ENCODE data around the gene NDUFB5.
"Not testable (repeated sequence)": the region's sequence is repeated elsewhere in the genome, so short reads cannot be mapped to it uniquely, and the experiment has no call there.

The NDUFB5 gene

DNA sequence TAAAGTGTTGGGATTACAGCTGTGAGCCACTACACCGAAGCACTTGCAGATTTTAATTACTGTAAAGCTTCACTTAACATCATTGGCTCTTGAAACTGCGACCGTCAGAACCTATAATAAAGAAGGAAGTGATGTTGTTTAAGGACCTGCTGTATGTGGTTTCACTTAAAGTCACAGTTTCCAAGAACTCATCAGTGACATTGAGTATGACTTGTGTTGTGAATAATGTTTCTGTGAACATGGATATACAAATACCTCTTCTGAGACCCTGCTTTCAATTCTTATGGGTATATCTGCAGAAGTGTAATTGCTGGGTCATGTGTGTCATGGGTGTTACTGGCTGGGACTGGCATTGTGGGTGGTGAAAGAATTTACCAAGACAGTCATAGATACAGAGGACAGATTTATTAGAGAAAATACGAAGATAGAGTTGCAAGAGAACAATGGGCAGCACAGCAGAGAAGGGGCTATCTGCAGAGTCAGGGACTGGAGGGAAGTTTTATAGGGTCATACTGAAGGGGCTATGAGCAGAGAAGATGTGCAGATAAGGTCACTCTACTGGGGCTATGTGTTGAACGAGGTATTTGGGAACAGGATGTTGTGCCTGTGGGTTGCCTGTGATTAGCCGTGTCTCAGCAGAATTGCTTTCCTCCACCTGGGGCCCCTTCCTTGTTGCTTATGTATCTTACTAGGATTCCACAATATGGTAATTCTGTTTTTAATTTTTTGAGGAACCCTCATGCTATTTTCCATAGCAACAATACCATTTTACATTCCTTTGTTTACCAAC lies 4.5 kb downstream of the NDUFB5 start:
- Mint-ChIP-seq H3K36me3 (peaks cover 19 to 31% of the 10 kb centered on the region in 2 donors), H3K9me3 (no peaks in the 10 kb centered on the region), H3K4me3 (peak overlapping the region; percentile 70 to 75), H3K4me1 (peaks cover 41 to 74% of the 10 kb centered on the region in 2 donors), H3K27me3 (no peaks in the 10 kb centered on the region), H3K27ac (peak overlapping the region; percentile 94)
- peak; percentile 18 for DNase-seq
- ATAC-seq (replicated peaks): peak; percentile 80 to 81

DNA sequence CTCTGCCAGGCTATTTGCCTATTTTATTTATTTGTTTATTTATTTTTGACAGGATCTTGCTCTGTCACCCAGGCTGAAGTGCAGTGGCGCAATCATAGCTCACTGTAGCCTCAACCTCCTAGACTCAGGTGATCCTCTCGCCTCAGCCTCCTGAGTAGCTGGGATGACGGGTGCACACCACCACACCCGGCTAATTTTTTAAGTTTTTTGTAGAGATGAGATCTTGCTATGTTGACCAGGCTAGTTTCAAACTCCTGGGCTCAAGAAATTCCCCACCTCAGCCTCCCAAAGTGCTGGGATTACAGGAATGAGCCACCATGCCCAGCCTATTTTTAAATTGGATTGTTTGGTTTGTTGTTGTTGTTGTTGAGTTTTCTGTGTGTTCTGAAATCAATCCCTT lies 5.5 kb downstream of the NDUFB5 start:
- H3K9me3 Mint-ChIP-seq: no peaks in the 10 kb centered on the region
- peak overlapping the region; percentile 14 for H3K27ac Mint-ChIP-seq
- ATAC-seq (replicated peaks) (no peak), DNase-seq (no peak)
- H3K27me3 Mint-ChIP-seq: no peaks in the 10 kb centered on the region
- no peak overlapping the region for H3K4me3 Mint-ChIP-seq
- H3K36me3 Mint-ChIP-seq: peaks cover 16 to 28% of the 10 kb centered on the region in 2 donors
- H3K4me1 Mint-ChIP-seq: peaks cover 40 to 69% of the 10 kb centered on the region in 2 donors

DNA sequence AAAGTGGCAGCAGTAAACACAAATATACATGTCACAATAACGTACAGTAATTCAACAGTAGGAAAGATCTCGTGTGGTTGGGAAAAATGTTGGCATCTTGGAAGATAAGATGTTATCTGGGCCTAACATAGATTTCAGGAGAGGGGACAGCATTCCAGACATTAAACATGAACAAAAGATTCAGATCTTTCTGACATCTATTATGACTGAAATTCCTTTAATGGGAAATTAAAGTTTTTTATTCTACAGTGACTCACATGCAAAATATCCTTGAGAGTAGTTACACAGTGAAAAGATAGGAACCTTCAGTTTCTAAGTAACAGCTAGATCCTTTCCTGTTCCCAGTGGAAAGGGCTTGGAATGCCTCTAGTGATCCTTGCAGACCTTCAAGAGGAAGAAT lies 9.2 kb downstream of the NDUFB5 start:
- peaks cover 21 to 35% of the 10 kb centered on the region in 2 donors for H3K4me1 Mint-ChIP-seq
- peaks cover 19 to 34% of the 10 kb centered on the region in 2 donors for H3K36me3 Mint-ChIP-seq
- no peak for ATAC-seq (replicated peaks)
- no peak for DNase-seq
- no peaks in the 10 kb centered on the region for H3K9me3 Mint-ChIP-seq
- H3K27ac Mint-ChIP-seq: no peak overlapping the region
- no peaks in the 10 kb centered on the region for H3K27me3 Mint-ChIP-seq
- no peak overlapping the region for H3K4me3 Mint-ChIP-seq

GRCh38 chr3:179615458-179616173 lies 11.0 kb downstream of the NDUFB5 start:
- Mint-ChIP-seq H3K9me3 (no peaks in the 10 kb centered on the region), H3K4me3 (no peak overlapping the region), H3K27ac (no peak overlapping the region), H3K4me1 (peaks cover 12 to 19% of the 10 kb centered on the region in 2 donors), H3K36me3 (peaks cover 23 to 38% of the 10 kb centered on the region in 2 donors), H3K27me3 (no peaks in the 10 kb centered on the region)
- ATAC-seq (replicated peaks) (no peak), DNase-seq (no peak)

- DNase-seq: no peak
- H3K4me1 Mint-ChIP-seq: no peaks in the 10 kb centered on the region
- no peak overlapping the region for H3K4me3 Mint-ChIP-seq
- peaks cover 39 to 56% of the 10 kb centered on the region in 2 donors for H3K36me3 Mint-ChIP-seq
- H3K9me3 Mint-ChIP-seq: no peaks in the 10 kb centered on the region
- H3K27me3 Mint-ChIP-seq: no peaks in the 10 kb centered on the region
- no peak overlapping the region for H3K27ac Mint-ChIP-seq
- no peak for ATAC-seq (replicated peaks)
Observed at GRCh38 chr3:179622023-179622422, 17.4 kb downstream of the NDUFB5 start.

- H3K27me3 Mint-ChIP-seq: no peaks in the 10 kb centered on the region
- no peaks in the 10 kb centered on the region for H3K9me3 Mint-ChIP-seq
- no peaks in the 10 kb centered on the region for H3K4me1 Mint-ChIP-seq
- DNase-seq: no peak
- no peak overlapping the region for H3K27ac Mint-ChIP-seq
- no peak for ATAC-seq (replicated peaks)
- H3K36me3 Mint-ChIP-seq: peaks cover 33 to 52% of the 10 kb centered on the region in 2 donors
- H3K4me3 Mint-ChIP-seq: no peak overlapping the region
Observed at GRCh38 chr3:179624451-179624850, 19.9 kb downstream of the NDUFB5 start.

GRCh38 chr3:179630753-179631451 lies 26.3 kb downstream of the NDUFB5 start:
- no peak overlapping the region for H3K4me3 Mint-ChIP-seq
- ATAC-seq (replicated peaks) (peak; percentile 96 to 97), DNase-seq (no peak)
- H3K36me3 Mint-ChIP-seq: peaks cover 3 to 7% of the 10 kb centered on the region in 2 donors
- H3K9me3 Mint-ChIP-seq: no peaks in the 10 kb centered on the region
- H3K27ac Mint-ChIP-seq: no peak overlapping the region
- no peaks in the 10 kb centered on the region for H3K27me3 Mint-ChIP-seq
- no peaks in the 10 kb centered on the region for H3K4me1 Mint-ChIP-seq

DNA sequence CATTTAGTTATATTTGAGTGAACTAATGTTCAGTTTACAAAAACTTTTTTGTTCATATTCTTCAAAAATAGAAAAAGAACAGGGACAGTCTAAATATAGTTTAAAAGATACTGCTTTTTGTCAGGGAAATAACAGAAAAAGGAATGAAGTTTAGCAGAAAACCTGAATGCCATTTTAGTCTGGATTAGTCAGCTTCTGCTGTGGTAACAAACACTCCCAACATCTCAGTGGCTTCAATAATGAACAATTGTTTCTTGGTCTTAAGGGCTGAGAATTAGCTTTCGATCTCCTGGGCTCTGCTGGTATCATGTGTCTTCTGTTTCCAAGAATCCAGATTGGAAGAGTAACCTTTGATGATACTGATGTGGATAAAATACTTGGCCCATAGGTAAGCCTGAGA lies 35.9 kb downstream of the NDUFB5 start:
- no peak for DNase-seq
- ATAC-seq (replicated peaks): no peak
- Mint-ChIP-seq H3K36me3 (peaks cover 3% of the 10 kb centered on the region in 2 donors), H3K27ac (no peak overlapping the region), H3K9me3 (no peaks in the 10 kb centered on the region), H3K4me1 (peaks cover 0 to 8% of the 10 kb centered on the region in 2 donors), H3K27me3 (no peaks in the 10 kb centered on the region), H3K4me3 (no peak overlapping the region)

- H3K4me1 Mint-ChIP-seq: peaks cover 0 to 8% of the 10 kb centered on the region in 2 donors
- H3K36me3 Mint-ChIP-seq: peaks cover 3% of the 10 kb centered on the region in 2 donors
- ATAC-seq (replicated peaks) (no peak), DNase-seq (no peak)
- H3K27ac Mint-ChIP-seq: no peak overlapping the region
- H3K27me3 Mint-ChIP-seq: no peaks in the 10 kb centered on the region
- H3K9me3 Mint-ChIP-seq: no peaks in the 10 kb centered on the region
- H3K4me3 Mint-ChIP-seq: no peak overlapping the region
Observed at GRCh38 chr3:179642871-179643270, 38.3 kb downstream of the NDUFB5 start.

DNA sequence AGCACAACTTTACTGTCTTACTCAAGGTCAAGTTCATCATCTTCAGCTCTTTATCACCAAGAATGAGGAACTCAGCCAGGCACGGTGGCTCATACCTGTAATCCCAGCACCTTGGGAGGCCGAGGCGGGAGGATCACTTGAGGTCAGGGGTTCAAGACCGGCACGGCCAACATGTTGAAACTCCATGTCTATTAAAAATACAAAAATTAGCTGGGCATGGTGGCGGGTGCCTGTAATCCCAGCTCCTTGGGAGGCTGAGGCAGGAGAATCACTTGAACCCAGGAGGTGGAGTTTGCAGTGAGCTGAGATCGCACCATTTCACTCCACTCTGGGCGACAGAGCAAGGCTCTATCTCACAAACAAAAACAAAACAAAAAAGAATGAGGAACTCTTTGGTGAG lies 39.2 kb downstream of the NDUFB5 start:
- not testable (repeated sequence) for H3K36me3 Mint-ChIP-seq; ATAC-seq (replicated peaks); DNase-seq; H3K9me3 Mint-ChIP-seq; H3K4me3 Mint-ChIP-seq; H3K4me1 Mint-ChIP-seq; H3K27ac Mint-ChIP-seq; H3K27me3 Mint-ChIP-seq

GRCh38 chr3:179646177-179646576 lies 41.6 kb downstream of the NDUFB5 start:
- peaks cover 0 to 8% of the 10 kb centered on the region in 2 donors for H3K4me1 Mint-ChIP-seq

DNA sequence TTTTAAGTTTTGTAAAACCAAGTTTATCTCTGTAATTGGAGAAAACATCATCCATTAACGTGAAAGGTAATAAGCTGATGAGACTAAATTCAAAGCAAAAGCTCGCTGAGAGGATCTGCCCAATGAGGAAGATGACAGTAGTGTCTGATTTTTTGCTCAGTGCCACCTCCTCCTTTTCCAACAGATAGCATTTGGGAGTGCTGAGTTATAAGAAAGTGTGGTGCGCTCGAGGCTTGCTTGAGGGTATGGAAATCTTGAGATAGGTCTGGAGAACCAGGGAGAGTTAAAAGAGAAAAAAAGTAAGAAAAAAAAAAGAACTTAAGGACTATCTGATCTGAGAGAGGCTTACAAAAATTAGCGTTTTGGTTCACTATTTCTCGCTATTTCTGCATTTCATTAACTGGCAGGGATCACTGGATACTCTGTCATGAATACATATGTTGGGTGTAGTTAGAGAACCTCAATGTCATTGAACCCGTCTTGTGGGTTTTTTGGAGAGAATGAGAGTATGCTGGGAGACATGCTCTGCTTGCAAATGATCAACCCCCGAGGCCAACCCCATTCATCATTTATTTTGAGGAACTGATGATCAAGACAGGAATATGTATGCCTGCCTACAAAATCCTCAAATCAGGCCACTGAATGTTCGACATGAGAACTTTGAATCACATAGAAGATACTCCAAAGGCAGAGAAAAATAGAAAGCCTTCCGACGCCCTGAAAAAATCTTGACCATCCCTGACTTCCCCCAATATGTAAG lies 47.3 kb downstream of the NDUFB5 start:
- peak overlapping the region; percentile 75 to 89 for H3K4me3 Mint-ChIP-seq
- H3K27me3 Mint-ChIP-seq: no peaks in the 10 kb centered on the region
- H3K4me1 Mint-ChIP-seq: peaks cover 22 to 33% of the 10 kb centered on the region in 2 donors
- H3K27ac Mint-ChIP-seq: peak overlapping the region; percentile 77
- H3K9me3 Mint-ChIP-seq: peaks cover 0 to 2% of the 10 kb centered on the region in 2 donors
- DNase-seq (no peak), ATAC-seq (replicated peaks) (no peak)
- H3K36me3 Mint-ChIP-seq: peaks cover 8 to 10% of the 10 kb centered on the region in 2 donors

More at GRCh38 chr3:179646177-179646576, 41.6 kb downstream of the NDUFB5 start:
- no peaks in the 10 kb centered on the region for H3K27me3 Mint-ChIP-seq
- no peak overlapping the region for H3K27ac Mint-ChIP-seq
- no peak overlapping the region for H3K4me3 Mint-ChIP-seq
- DNase-seq (no peak), ATAC-seq (replicated peaks) (no peak)
- H3K36me3 Mint-ChIP-seq: no peaks in the 10 kb centered on the region
- H3K9me3 Mint-ChIP-seq: peaks cover 0 to 2% of the 10 kb centered on the region in 2 donors

DNA sequence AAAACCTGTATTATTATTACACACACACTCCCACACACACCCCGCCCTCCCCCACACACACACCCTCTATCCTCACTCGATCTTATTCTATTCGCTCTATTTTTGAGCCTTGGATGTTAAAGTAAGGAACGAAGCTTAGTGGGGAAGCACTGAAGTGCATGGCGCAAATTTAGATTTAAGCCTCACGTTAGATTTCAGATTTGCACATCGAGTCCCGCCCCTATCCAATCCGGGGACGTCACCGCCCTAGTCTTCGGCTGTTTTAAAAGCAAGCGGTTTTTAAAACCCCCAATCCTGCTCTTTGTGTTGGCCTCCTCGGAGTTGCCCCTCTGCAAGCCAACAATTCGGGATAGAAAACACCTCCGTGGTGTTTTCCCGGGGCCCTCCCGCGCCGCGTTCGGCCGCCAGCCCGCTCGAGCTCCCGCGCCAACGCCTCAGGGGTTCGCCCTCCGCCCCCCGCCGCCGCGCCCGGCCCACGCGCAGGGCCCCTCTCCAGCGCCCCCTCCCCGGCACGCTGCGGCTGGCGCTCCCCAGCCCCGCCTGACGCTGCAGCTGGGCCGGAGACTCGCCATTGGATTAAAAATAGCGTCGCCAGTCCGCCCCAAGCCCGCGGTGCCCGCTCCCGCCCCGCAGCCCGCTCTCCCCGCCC lies 48.0 kb downstream of the NDUFB5 start, which contains the start of gene USP13:
Gene USP13, plus strand, starts transcription at position 594 of the 649 bp plus-strand sequence. CDS start 186 bp downstream, outside the sequence.
- Mint-ChIP-seq H3K27ac (peak within 1 kb of the TSS; percentile 98), H3K9me3 (peaks cover 0 to 2% of the 10 kb centered on the region in 2 donors), H3K27me3 (no peaks in the 10 kb centered on the region), H3K36me3 (peaks cover 8 to 10% of the 10 kb centered on the region in 2 donors), H3K4me1 (peaks cover 22 to 33% of the 10 kb centered on the region in 2 donors), H3K4me3 (peak within 1 kb of the TSS; percentile 89 to 96)
- peak; percentile 60 for DNase-seq
- ATAC-seq (replicated peaks): peak; percentile 65 to 73

Data from stimulated activated naive B cell treated with anti-CD40 and anti-IgM and Interleukin-4, amounts not matched to agents 10 μg/mL and 1 μg/mL and 100 μg/mL, for 72 hours (primary cell).